Left lung (tissue), 10 donors: ENCODE measurements around the gene HOXB4. TPM values are rescaled to one million over a fixed set of nuclear protein-coding genes. Genes with fewer than 3 reads are reported as not detected.

ENCODE experiments used
- ATAC-seq: fragments of 200-7000 bp; cut with Tn5 transposase; one replicate; pipeline ENCODE4 v1.9.1; 2020; ENCODE audit warnings: moderate library complexity
- DNase-seq, 4 donors: peaks; one replicate each; pipeline ENCODE4 v3.0.0-alpha.2; 2013 to 2020
- H3K27ac ChIP-seq, 2 donors: fragments of 200-600 bp; sonication (generic) in 1 of 2; one replicate each; pipeline versions ENCODE4 v1.5.0 to v1.8.0; 2020 to 2021
- H3K27me3 ChIP-seq, 2 donors: fragments of 200-600 bp; sonication (generic) in 1 of 2; one replicate each; pipeline versions ENCODE4 v1.5.0 to v1.8.0; 2020 to 2021
- H3K36me3 ChIP-seq, 2 donors: fragments of 200-600 bp; sonication (generic) in 1 of 2; one replicate each; pipeline versions ENCODE4 v1.5.0 to v1.8.0; 2020 to 2021
- H3K4me1 ChIP-seq, 2 donors: fragments of 200-600 bp; one replicate each; pipeline ENCODE4 v1.8.0; 2021
- H3K4me3 ChIP-seq, 2 donors: fragments of 200-600 bp; sonication (generic) in 1 of 2; one replicate each; pipeline versions ENCODE4 v1.5.0 to v1.8.0; 2020 to 2021; ENCODE audit warnings: mild to moderate bottlenecking in 1 of 2
- H3K9me3 ChIP-seq, 2 donors: fragments of 200-600 bp; sonication (generic) in 1 of 2; one replicate each; pipeline versions ENCODE4 v1.5.0 to v1.8.0; 2020 to 2021
- intact Hi-C, 2 donors: fragments of 100-400 bp; cut with DNase I; formaldehyde crosslinking; loops; one replicate each; pipeline versions ENCODE4 v1.11.2 to v1.14.2; 2022
- polyA plus RNA-seq, 6 donors: library from polyadenylated mRNA; unstranded; fragments of 120-200 nt; gene quantifications; one replicate each; pipeline ENCODE4 v1.2.1, GENCODE V29; 2013; ENCODE audit not compliant: insufficient read length in 6 of 6
- total RNA-seq, 2 donors: library from RNA; stranded (reverse); fragmentation: NEBNext Ultra II Directional; extraction: Animal tissue kit (Norgen Biotek cat#: 25700); gene quantifications; one replicate each; pipeline ENCODE4 v1.2.1, GENCODE V29; 2021
- TF ChIP-seq, protein P1 (sequence below), 2 donors: fragments of 200-600 bp; sonication (generic) in 1 of 2; IDR thresholded peaks; one replicate each; pipeline versions ENCODE4 v1.5.0 to v1.8.0; 2021; ENCODE audit warnings: antibody characterized with exemption in 2 of 2
- donor health status: DM: no; HTN: yes; CAD: no.
- donor health status: DM: no; HTN: no; CAD: no.

HOXB4 gene
- total and polyA plus RNA-seq, 8 donors, result 4.5 to 19.0 (median 12.8) TPM

DNA sequence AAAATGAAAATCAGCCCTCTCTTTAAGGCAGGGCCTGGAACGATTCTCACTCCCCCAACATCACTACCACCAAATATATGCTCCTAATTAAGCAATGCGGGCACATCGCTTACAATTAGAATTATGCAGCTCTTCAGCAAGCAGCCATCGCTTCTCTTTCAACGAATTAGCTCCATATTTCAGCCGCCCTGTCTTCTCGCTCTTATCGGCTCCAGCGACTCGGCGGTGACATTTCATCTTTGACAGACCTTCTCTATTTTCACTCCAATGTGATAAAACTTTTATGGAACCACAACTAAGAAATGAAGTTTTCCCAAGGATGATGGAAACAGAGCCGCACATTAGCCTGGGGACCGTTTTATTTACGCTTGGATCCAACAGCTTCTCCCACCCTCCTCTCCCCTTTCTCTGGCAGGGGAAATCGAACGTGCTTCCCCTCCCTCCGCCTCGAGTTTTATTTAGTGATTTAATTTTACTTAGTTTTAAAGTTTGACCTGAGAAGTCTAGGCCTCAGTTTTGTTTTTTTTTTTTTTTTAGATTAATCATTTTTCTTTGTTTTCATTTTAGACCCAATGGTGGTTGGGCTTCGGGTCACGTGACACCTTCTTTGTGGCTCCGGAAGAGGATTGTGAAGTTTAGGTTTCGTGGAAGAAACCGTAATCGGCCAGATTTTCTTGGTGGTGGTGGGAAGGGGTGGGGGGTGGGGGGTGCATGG lies 30.2 kb downstream of the HOXB4 start:
- peak in 2 of 4 donors; percentile 67 to 84 for DNase-seq
- Histone ChIP-seq H3K9me3 (no peaks in the 10 kb centered on the region), H3K27ac (peak overlapping the region; percentile 34 to 86), H3K27me3 (peaks cover 33 to 100% of the 10 kb centered on the region in 2 donors), H3K4me1 (peaks cover 0 to 12% of the 10 kb centered on the region in 2 donors), H3K4me3 (peak overlapping the region in 1 of 2 donors; percentile 6), H3K36me3 (no peaks in the 10 kb centered on the region)
- intact Hi-C loops, result no loop called here
- TF ChIP-seq, protein P1, sequence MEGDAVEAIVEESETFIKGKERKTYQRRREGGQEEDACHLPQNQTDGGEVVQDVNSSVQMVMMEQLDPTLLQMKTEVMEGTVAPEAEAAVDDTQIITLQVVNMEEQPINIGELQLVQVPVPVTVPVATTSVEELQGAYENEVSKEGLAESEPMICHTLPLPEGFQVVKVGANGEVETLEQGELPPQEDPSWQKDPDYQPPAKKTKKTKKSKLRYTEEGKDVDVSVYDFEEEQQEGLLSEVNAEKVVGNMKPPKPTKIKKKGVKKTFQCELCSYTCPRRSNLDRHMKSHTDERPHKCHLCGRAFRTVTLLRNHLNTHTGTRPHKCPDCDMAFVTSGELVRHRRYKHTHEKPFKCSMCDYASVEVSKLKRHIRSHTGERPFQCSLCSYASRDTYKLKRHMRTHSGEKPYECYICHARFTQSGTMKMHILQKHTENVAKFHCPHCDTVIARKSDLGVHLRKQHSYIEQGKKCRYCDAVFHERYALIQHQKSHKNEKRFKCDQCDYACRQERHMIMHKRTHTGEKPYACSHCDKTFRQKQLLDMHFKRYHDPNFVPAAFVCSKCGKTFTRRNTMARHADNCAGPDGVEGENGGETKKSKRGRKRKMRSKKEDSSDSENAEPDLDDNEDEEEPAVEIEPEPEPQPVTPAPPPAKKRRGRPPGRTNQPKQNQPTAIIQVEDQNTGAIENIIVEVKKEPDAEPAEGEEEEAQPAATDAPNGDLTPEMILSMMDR (IDR thresholded peaks at IDR 0.05), result no peak
- ATAC-seq, result no peak

DNA sequence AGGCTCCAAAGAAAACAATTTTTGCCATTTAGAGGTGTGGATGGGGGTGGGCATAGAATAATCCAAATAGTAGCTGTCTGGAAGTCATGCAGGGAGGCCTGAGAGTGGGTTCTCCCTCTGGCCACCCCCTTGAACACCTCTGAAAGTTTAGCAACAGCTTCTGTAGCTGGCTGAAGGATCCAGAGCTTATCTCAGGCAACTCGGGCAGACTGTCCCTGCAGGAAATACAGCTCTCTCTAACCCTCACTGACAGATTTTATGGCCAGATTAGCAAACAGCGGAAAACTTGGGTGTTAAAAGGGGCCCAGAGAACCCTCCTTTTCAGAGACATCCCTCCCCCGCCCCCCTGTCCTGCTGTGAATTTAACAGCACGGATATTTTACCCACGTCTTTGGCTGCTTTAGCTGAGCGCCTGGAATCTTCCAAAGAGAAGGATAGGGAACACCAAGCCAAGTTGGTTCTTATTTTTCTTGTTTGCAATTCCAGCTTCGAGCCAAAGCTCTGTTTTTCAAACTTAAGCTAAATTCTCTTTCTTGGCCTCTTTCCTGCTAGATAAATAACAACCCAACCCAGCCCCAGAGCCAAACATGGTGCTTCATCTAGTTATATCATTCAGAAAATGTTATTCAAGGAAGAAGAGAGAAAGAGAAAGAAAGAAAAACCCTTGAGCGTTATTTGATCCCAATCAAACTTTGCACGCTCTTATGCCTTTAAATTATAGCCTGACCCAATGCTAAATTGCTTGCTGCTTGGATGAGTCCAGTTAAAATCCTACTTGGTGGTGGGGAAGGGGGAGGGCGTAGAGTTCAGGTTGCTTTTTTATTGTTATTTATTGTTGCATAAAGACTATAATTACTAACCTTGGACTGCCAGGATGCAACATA lies 31.0 kb downstream of the HOXB4 start:
- H3K27ac ChIP-seq, result peak overlapping the region; percentile 34 to 86
- ATAC-seq (no peak), DNase-seq (peak in 2 of 4 donors; percentile 82 to 90)
- peaks cover 0 to 15% of the 10 kb centered on the region in 2 donors for H3K4me1 ChIP-seq
- TF ChIP-seq, protein P1 (IDR thresholded peaks at IDR 0.05), result no peak
- no peaks in the 10 kb centered on the region for H3K36me3 ChIP-seq
- peaks cover 33 to 100% of the 10 kb centered on the region in 2 donors for H3K27me3 ChIP-seq
- intact Hi-C loops, result no loop called here
- H3K4me3 ChIP-seq, result peak overlapping the region in 1 of 2 donors; percentile 6
- H3K9me3 ChIP-seq, result no peaks in the 10 kb centered on the region

DNA sequence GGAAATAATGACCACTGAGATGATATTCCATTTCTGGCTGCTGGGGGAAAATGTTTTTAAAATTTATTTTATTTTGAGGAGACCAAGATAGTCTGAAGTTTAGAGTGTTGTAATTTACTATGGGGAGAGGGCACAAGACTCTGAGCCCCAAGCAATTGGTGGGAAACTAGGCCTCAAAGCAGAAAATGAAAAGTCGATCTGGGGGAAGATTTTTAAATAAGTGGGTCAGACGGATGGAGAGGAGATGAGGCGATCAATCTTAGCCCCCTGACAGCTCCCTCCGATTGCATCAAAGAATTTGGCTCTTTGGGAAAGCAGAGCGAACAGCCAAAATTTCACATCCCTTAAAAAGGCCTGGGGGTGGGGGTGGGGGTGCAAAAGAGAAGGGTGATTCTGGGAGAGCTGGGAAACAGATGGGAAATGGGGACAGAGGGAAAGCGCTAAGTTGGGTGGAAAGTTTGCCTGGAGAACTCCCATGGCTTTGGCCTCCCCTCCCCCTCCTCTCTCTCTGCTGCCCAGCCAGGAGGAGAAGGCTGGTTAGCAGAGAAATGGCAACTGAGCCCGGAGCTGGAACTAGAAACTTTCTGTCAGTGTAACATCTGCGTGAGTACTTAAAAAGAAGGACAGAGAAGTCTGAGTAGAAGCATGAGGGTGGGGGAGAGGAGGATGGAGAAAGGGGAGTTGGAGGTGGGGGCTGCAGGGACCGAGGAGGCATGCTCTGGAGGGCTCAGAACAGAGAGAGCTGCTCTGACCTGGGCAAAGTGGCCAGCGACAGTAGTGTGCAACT lies 31.8 kb downstream of the HOXB4 start:
- H3K27me3 ChIP-seq, result peaks cover 27 to 100% of the 10 kb centered on the region in 2 donors
- H3K4me3 ChIP-seq, result no peak overlapping the region
- peaks cover 0 to 16% of the 10 kb centered on the region in 2 donors for H3K4me1 ChIP-seq
- intact Hi-C loops, result no loop called here
- no peaks in the 10 kb centered on the region for H3K36me3 ChIP-seq
- TF ChIP-seq, protein P1 (IDR thresholded peaks at IDR 0.05), result no peak
- peak overlapping the region; percentile 34 to 86 for H3K27ac ChIP-seq
- DNase-seq, result peak in 2 of 4 donors; percentile 68 to 80
- H3K9me3 ChIP-seq, result no peaks in the 10 kb centered on the region
- no peak for ATAC-seq

DNA sequence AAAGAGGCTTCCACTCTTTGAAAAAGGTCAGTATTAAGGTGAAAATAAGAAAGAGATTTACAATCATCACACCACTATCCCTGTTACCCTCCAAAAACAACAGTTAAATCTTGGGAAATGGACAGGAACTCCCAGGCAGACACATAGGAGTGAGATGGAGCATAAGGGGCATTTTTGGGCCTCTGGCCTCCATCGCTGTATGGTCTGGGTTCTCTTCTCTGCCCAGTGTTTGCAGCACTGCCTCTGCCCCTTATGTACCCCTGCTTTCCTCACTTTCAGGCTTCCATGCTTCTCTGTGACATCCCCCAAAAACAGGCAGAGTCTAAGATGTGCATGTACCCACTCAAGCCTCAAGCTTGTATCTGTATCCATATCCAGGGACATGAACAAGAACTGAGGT lies 32.6 kb downstream of the HOXB4 start:
- H3K4me3 ChIP-seq, result no peak overlapping the region
- H3K27me3 ChIP-seq, result peaks cover 31 to 100% of the 10 kb centered on the region in 2 donors
- DNase-seq (no peak), ATAC-seq (no peak)
- no peaks in the 10 kb centered on the region for H3K36me3 ChIP-seq
- TF ChIP-seq, protein P1 (IDR thresholded peaks at IDR 0.05), result no peak
- H3K9me3 ChIP-seq, result no peaks in the 10 kb centered on the region
- H3K27ac ChIP-seq, result peak overlapping the region; percentile 82 to 89
- intact Hi-C loops, result no loop called here
- peaks cover 0 to 22% of the 10 kb centered on the region in 2 donors for H3K4me1 ChIP-seq
